ENCODE measurements around the gene BCL6. TPM values are rescaled to one million over a fixed set of nuclear protein-coding genes. Genes with fewer than 3 reads are reported as not detected.

Gene BCL6
- total RNA-seq, 1 experiment from 2014 or later: 10.2 TPM

DNA sequence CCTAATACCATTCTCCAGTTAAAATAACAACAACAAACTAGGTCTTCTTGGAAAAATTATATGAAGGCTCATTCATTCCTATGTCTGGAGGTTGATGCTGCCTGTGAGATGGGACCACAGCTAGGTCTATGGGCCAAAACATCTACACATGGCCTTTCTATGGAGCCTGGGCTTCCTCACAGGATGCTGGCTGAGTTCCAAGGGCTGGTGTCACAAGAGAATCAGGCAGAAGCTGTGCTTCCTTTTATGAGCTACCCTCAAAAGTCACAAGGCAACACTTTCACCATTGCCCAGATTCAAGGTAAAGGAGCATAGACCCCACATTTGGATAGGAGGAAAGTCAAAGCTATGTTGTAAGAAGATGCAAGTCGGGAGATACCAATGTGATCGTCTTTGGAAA lies 38.3 kb downstream of the BCL6 start:
- H3K9me3 Mint-ChIP-seq: no peaks in the 10 kb centered on the region
- H3K27me3 Mint-ChIP-seq (ENCODE audit: low read depth): no peaks in the 10 kb centered on the region
- ChIA-PET CTCF (interaction anchor here (1.4 kb wide), 1 partner anchor 28 kb away, joined by 4 read pairs; no protein-coding TSS in a partner anchor), POLR2A (no interaction called here)
- TF ChIP-seq ZNF671 (CRISPR knock-in tag; IDR thresholded peaks at IDR 0.05): no peak
- TF ChIP-seq HMGA2 (CRISPR knock-in tag; IDR thresholded peaks at IDR 0.05): no peak
- TF ChIP-seq, protein P1, sequence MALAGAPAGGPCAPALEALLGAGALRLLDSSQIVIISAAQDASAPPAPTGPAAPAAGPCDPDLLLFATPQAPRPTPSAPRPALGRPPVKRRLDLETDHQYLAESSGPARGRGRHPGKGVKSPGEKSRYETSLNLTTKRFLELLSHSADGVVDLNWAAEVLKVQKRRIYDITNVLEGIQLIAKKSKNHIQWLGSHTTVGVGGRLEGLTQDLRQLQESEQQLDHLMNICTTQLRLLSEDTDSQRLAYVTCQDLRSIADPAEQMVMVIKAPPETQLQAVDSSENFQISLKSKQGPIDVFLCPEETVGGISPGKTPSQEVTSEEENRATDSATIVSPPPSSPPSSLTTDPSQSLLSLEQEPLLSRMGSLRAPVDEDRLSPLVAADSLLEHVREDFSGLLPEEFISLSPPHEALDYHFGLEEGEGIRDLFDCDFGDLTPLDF (CRISPR knock-in tag; IDR thresholded peaks at IDR 0.05): no peak
- no peak for TF ChIP-seq ZNF232 (CRISPR knock-in tag; IDR thresholded peaks at IDR 0.05)
- TF ChIP-seq, protein P2, sequence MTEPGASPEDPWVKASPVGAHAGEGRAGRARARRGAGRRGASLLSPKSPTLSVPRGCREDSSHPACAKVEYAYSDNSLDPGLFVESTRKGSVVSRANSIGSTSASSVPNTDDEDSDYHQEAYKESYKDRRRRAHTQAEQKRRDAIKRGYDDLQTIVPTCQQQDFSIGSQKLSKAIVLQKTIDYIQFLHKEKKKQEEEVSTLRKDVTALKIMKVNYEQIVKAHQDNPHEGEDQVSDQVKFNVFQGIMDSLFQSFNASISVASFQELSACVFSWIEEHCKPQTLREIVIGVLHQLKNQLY (CRISPR knock-in tag; IDR thresholded peaks at IDR 0.05): no peak
- no peak for TF ChIP-seq FOXP1 (CRISPR knock-in tag; IDR thresholded peaks at IDR 0.05; ENCODE audit: borderline replicate concordance)
- TF ChIP-seq ZNF396 (CRISPR knock-in tag; IDR thresholded peaks at IDR 0.05; ENCODE audit: borderline replicate concordance): no peak
- TF ChIP-seq NFATC4 (CRISPR knock-in tag; IDR thresholded peaks at IDR 0.05): no peak
- TF ChIP-seq KAT7 (CRISPR knock-in tag; IDR thresholded peaks at IDR 0.05; ENCODE audit: borderline replicate concordance): no peak
- TF ChIP-seq, protein P3, sequence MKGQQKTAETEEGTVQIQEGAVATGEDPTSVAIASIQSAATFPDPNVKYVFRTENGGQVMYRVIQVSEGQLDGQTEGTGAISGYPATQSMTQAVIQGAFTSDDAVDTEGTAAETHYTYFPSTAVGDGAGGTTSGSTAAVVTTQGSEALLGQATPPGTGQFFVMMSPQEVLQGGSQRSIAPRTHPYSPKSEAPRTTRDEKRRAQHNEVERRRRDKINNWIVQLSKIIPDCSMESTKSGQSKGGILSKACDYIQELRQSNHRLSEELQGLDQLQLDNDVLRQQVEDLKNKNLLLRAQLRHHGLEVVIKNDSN (CRISPR knock-in tag; IDR thresholded peaks at IDR 0.05): no peak
- TF ChIP-seq, protein P4, sequence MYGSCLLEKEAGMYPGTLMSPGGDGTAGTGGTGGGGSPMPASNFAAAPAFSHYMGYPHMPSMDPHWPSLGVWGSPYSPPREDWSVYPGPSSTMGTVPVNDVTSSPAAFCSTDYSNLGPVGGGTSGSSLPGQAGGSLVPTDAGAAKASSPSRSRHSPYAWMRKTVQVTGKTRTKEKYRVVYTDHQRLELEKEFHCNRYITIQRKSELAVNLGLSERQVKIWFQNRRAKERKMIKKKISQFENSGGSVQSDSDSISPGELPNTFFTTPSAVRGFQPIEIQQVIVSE (CRISPR knock-in tag; IDR thresholded peaks at IDR 0.05; ENCODE audit: borderline replicate concordance): no peak
- TF ChIP-seq, protein P5, sequence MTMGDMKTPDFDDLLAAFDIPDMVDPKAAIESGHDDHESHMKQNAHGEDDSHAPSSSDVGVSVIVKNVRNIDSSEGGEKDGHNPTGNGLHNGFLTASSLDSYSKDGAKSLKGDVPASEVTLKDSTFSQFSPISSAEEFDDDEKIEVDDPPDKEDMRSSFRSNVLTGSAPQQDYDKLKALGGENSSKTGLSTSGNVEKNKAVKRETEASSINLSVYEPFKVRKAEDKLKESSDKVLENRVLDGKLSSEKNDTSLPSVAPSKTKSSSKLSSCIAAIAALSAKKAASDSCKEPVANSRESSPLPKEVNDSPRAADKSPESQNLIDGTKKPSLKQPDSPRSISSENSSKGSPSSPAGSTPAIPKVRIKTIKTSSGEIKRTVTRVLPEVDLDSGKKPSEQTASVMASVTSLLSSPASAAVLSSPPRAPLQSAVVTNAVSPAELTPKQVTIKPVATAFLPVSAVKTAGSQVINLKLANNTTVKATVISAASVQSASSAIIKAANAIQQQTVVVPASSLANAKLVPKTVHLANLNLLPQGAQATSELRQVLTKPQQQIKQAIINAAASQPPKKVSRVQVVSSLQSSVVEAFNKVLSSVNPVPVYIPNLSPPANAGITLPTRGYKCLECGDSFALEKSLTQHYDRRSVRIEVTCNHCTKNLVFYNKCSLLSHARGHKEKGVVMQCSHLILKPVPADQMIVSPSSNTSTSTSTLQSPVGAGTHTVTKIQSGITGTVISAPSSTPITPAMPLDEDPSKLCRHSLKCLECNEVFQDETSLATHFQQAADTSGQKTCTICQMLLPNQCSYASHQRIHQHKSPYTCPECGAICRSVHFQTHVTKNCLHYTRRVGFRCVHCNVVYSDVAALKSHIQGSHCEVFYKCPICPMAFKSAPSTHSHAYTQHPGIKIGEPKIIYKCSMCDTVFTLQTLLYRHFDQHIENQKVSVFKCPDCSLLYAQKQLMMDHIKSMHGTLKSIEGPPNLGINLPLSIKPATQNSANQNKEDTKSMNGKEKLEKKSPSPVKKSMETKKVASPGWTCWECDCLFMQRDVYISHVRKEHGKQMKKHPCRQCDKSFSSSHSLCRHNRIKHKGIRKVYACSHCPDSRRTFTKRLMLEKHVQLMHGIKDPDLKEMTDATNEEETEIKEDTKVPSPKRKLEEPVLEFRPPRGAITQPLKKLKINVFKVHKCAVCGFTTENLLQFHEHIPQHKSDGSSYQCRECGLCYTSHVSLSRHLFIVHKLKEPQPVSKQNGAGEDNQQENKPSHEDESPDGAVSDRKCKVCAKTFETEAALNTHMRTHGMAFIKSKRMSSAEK (CRISPR knock-in tag; IDR thresholded peaks at IDR 0.05; ENCODE audit: borderline replicate concordance): no peak
- TF ChIP-seq SOX15 (CRISPR knock-in tag; IDR thresholded peaks at IDR 0.05): no peak
- H3K36me3 Mint-ChIP-seq: no peaks in the 10 kb centered on the region
- DNase-seq (ENCODE audit: low spot score): no peak
- no peaks in the 10 kb centered on the region for H3K4me1 Mint-ChIP-seq
- no peak for ATAC-seq
- H3K27ac Mint-ChIP-seq: no peak overlapping the region
- H3K4me3 Mint-ChIP-seq: no peak overlapping the region

DNA sequence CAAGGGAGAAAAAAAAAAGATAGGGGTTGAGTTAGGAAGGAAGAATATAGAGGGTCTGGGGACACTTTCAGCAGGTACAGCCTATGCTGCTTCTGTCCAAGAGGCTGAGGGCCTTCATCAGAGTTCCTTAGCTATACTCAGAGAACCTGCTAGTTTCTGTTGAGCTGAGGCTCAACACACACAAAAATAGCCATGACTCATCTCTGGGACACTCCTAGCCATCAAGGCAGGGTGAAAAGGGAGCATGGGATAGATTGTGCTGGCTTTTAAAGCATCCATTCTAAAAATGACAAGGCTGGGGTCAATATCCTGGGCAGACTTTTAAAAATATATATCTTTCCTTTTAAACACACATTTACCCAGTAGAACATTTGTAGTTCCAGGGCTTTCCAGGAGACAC lies 40.1 kb downstream of the BCL6 start:
- Mint-ChIP-seq H3K9me3 (no peaks in the 10 kb centered on the region), H3K36me3 (no peaks in the 10 kb centered on the region), H3K27ac (no peak overlapping the region), H3K4me1 (no peaks in the 10 kb centered on the region), H3K4me3 (no peak overlapping the region), H3K27me3 (ENCODE audit: low read depth) (no peaks in the 10 kb centered on the region)
- CTCF ChIA-PET: interaction anchor here (1.1 kb wide), 1 partner anchor 485 kb away, joined by 3 read pairs; no protein-coding TSS in a partner anchor
- no peak for ATAC-seq
- POLR2A ChIA-PET: no interaction called here
- no peak for DNase-seq (ENCODE audit: low spot score)
- TF ChIP-seq IRF2 (CRISPR knock-in tag; IDR thresholded peaks at IDR 0.05; ENCODE audit: borderline replicate concordance, low read depth) (no peak), ZNF121 (CRISPR knock-in tag; IDR thresholded peaks at IDR 0.05) (no peak), JUN (CRISPR knock-in tag; IDR thresholded peaks at IDR 0.05) (no peak), PRRX2 (CRISPR knock-in tag; IDR thresholded peaks at IDR 0.05) (no peak), KAT7 (CRISPR knock-in tag; IDR thresholded peaks at IDR 0.05; ENCODE audit: borderline replicate concordance) (no peak), ELF4 (CRISPR knock-in tag; IDR thresholded peaks at IDR 0.05; ENCODE audit: low read depth) (no peak), MXD4 (CRISPR knock-in tag; IDR thresholded peaks at IDR 0.05; ENCODE audit: borderline replicate concordance) (no peak), EMX1 (CRISPR knock-in tag; IDR thresholded peaks at IDR 0.05) (no peak)
- TF ChIP-seq, protein P6, sequence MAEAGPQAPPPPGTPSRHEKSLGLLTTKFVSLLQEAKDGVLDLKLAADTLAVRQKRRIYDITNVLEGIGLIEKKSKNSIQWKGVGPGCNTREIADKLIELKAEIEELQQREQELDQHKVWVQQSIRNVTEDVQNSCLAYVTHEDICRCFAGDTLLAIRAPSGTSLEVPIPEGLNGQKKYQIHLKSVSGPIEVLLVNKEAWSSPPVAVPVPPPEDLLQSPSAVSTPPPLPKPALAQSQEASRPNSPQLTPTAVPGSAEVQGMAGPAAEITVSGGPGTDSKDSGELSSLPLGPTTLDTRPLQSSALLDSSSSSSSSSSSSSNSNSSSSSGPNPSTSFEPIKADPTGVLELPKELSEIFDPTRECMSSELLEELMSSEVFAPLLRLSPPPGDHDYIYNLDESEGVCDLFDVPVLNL (CRISPR knock-in tag; IDR thresholded peaks at IDR 0.05; ENCODE audit: borderline replicate concordance, low read depth): no peak
- TF ChIP-seq, protein P7, sequence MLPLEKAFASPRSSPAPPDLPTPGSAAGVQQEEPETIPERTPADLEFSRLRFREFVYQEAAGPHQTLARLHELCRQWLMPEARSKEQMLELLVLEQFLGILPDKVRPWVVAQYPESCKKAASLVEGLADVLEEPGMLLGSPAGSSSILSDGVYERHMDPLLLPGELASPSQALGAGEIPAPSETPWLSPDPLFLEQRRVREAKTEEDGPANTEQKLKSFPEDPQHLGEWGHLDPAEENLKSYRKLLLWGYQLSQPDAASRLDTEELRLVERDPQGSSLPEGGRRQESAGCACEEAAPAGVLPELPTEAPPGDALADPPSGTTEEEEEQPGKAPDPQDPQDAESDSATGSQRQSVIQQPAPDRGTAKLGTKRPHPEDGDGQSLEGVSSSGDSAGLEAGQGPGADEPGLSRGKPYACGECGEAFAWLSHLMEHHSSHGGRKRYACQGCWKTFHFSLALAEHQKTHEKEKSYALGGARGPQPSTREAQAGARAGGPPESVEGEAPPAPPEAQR (CRISPR knock-in tag; IDR thresholded peaks at IDR 0.05): no peak
- TF ChIP-seq, protein P1 (CRISPR knock-in tag; IDR thresholded peaks at IDR 0.05): no peak

All from WTC11 (cell line).